T-cell (primary cell): Measurements from ENCODE around the gene FAM163B. TPM values are rescaled to one million over a fixed set of nuclear protein-coding genes. Genes with fewer than 3 reads are reported as not detected.

Experiments used
- ATAC-seq, 4 experiments: fragments of 200-7000 bp in 3 of 4; fragments of 150-1000 bp in 1 of 4; cut with Tn5 transposase; replicated peaks in 1 of 4; 1 replicate in 3 of 4; 2 replicates in 1 of 4; pipeline ENCODE4 v1.10.0; 2021; ENCODE audit warnings: moderate library complexity in 3 of 4, mild to moderate bottlenecking in 2 of 4, moderate number of reproducible peaks in 1 of 4
- CTCF ChIA-PET, 2 donors: fragments of 300-600 bp; sonication (Branson Sonifier 250); formaldehyde crosslinking; loops; one replicate each; lab custom pipeline; 2022; ENCODE audit warnings: antibody characterized with exemption in 2 of 2; lab: Charles Lee
- POLR2A ChIA-PET, 2 donors: fragments of 300-600 bp; sonication (Branson Sonifier 250); formaldehyde crosslinking; loops; one replicate each; lab custom pipeline; 2022; ENCODE audit warnings: antibody characterized with exemption in 2 of 2; lab: Charles Lee
- DNase-seq, 35 experiments: peaks; one replicate each; pipeline versions ENCODE4 v3.0.0 to v3.0.0-alpha.2; 2013 to 2023
- H3K27ac ChIP-seq: one replicate; pipeline ENCODE4 v1.5.1; 2013; ENCODE audit warnings: low read length
- H3K27me3 ChIP-seq, 2 experiments: replicated peaks in 1 of 2; 1 replicate in 1 of 2; 2 replicates in 1 of 2; pipeline versions ENCODE4 v1.6.1 to v1.7.0; 2013; ENCODE audit warnings: low read length in 1 of 2, mixed read lengths in 1 of 2; ENCODE audit not compliant: control insufficient read depth in 2 of 2, insufficient read depth in 2 of 2; ENCODE audit errors: extremely low read depth in 1 of 2
- H3K36me3 ChIP-seq, 2 donors: 1 replicate in 1 of 2; 2 replicates in 1 of 2; pipeline versions ENCODE4 v1.6.1 to v1.7.0; 2013; ENCODE audit warnings: low read length in 1 of 2; ENCODE audit not compliant: control insufficient read depth in 2 of 2, insufficient read depth in 1 of 2; ENCODE audit errors: extremely low read depth in 1 of 2
- H3K4me1 ChIP-seq, 2 experiments: 1 replicate in 1 of 2; 2 replicates in 1 of 2; pipeline versions ENCODE4 v1.6.1 to v1.7.0; 2013; ENCODE audit warnings: low read length in 2 of 2, mixed read lengths in 1 of 2; ENCODE audit not compliant: insufficient read depth in 2 of 2, control insufficient read depth in 1 of 2; ENCODE audit errors: extremely low read depth in 1 of 2
- H3K4me3 ChIP-seq, 2 donors: 1 replicate in 1 of 2; 2 replicates in 1 of 2; pipeline versions ENCODE4 v1.5.1 to v1.7.0; 2013; ENCODE audit warnings: mild to moderate bottlenecking in 2 of 2, low read length in 1 of 2, moderate library complexity in 1 of 2; ENCODE audit not compliant: control insufficient read depth in 1 of 2; ENCODE audit errors: extremely low read depth in 1 of 2
- H3K9me3 ChIP-seq: 2 replicates; pipeline ENCODE4 v1.7.0; 2013
- H3K27ac Mint-ChIP-seq, 2 donors: one replicate each; pipeline ENCODE4 v1.8.0; 2020 to 2021; ENCODE audit warnings: mild to moderate bottlenecking in 2 of 2, mixed read lengths in 2 of 2
- H3K27me3 Mint-ChIP-seq, 2 donors: one replicate each; pipeline ENCODE4 v1.8.0; 2021 to 2022; ENCODE audit warnings: mixed read lengths in 2 of 2
- H3K36me3 Mint-ChIP-seq: one replicate; pipeline ENCODE4 v1.8.0; 2021; ENCODE audit warnings: mixed read lengths
- H3K4me1 Mint-ChIP-seq, 3 donors: one replicate each; pipeline ENCODE4 v1.8.0; 2020 to 2022; ENCODE audit warnings: mixed read lengths in 3 of 3, mild to moderate bottlenecking in 1 of 3
- H3K4me3 Mint-ChIP-seq, 3 donors: one replicate each; pipeline ENCODE4 v1.8.0; 2020 to 2022; ENCODE audit warnings: mild to moderate bottlenecking in 3 of 3, mixed read lengths in 3 of 3, moderate library complexity in 3 of 3
- H3K9me3 Mint-ChIP-seq, 3 donors: one replicate each; pipeline ENCODE4 v1.8.0; 2020 to 2022; ENCODE audit warnings: mixed read lengths in 3 of 3
- WGBS: methylation state at CpG from one replicate; pipeline ENCODE4 v1.1.5; 2013; ENCODE audit warnings: missing lambda C conversion rate; ENCODE audit not compliant: insufficient coverage; 5-methylcytosine and 5-hydroxymethylcytosine counted together
- total RNA-seq, 35 experiments: library from RNA in 6 of 35; stranded (reverse) in 6 of 35; fragments of 120-200 nt in 1 of 35; gene quantifications; one replicate each; pipeline versions ENCODE4 v1.2.1 to v1.2.4 and lab custom pipeline; 2013 to 2026

The FAM163B gene
- total RNA-seq, 5 donors from 2014 or later (not counting 1 experiment from before 2014, with no cell fraction given): not detected

- Histone ChIP-seq H3K9me3 (no peaks in the 10 kb centered on the region), H3K36me3 (no peaks in the 10 kb centered on the region), H3K27me3 (peaks cover 0 to 36% of the 10 kb centered on the region in 2 experiments), H3K27ac (no peak overlapping the region), H3K4me1 (peaks cover 9 to 10% of the 10 kb centered on the region in 2 experiments), H3K4me3 (no peak overlapping the region)
- no peak overlapping the region for H3K4me3 Mint-ChIP-seq
- no peaks in the 10 kb centered on the region for H3K36me3 Mint-ChIP-seq
- H3K4me1 Mint-ChIP-seq: peaks cover 14 to 17% (median 14%) of the 10 kb centered on the region in 3 donors
- DNase-seq: no peak
- 73% methylated on average over 3 of the region's 5 CpGs for WGBS
- H3K27me3 Mint-ChIP-seq: peaks cover 23 to 30% of the 10 kb centered on the region in 2 donors
- no peak overlapping the region for H3K27ac Mint-ChIP-seq
- ATAC-seq: no peak
- ChIA-PET POLR2A (no interaction called here), CTCF (no interaction called here)
- no peaks in the 10 kb centered on the region for H3K9me3 Mint-ChIP-seq
Observed at GRCh38 chr9:133614678-133615077, 5.5 kb upstream of the FAM163B start.

- no peak overlapping the region for H3K27ac ChIP-seq
- Mint-ChIP-seq H3K9me3 (no peaks in the 10 kb centered on the region), H3K4me1 (peaks cover 11 to 12% (median 12%) of the 10 kb centered on the region in 3 donors), H3K4me3 (no peak overlapping the region), H3K36me3 (no peaks in the 10 kb centered on the region), H3K27ac (no peak overlapping the region), H3K27me3 (peaks cover 26 to 33% of the 10 kb centered on the region in 2 donors)
- H3K9me3 ChIP-seq: no peaks in the 10 kb centered on the region
- POLR2A ChIA-PET: no interaction called here
- no peak overlapping the region for H3K4me3 ChIP-seq
- H3K4me1 ChIP-seq: peaks cover 3 to 11% of the 10 kb centered on the region in 2 experiments
- peaks cover 0 to 39% of the 10 kb centered on the region in 2 experiments for H3K27me3 ChIP-seq
- CTCF ChIA-PET: no interaction called here
- H3K36me3 ChIP-seq: no peaks in the 10 kb centered on the region
- ATAC-seq (no peak), DNase-seq (no peak)
- WGBS: 84% methylated on average over 7 of the region's 10 CpGs
Observed at GRCh38 chr9:133614056-133614455, 4.9 kb upstream of the FAM163B start.

GRCh38 chr9:133613432-133613831, 4.2 kb upstream of the FAM163B start:
- Mint-ChIP-seq H3K27me3 (peaks cover 26 to 34% of the 10 kb centered on the region in 2 donors), H3K4me1 (peaks cover 5 to 7% (median 7%) of the 10 kb centered on the region in 3 donors), H3K9me3 (no peaks in the 10 kb centered on the region), H3K4me3 (no peak overlapping the region), H3K36me3 (no peaks in the 10 kb centered on the region), H3K27ac (no peak overlapping the region)
- H3K27me3 ChIP-seq: peaks cover under 1 to 44% of the 10 kb centered on the region in 2 experiments
- 78% methylated on average over 14 of the region's 16 CpGs for WGBS
- H3K36me3 ChIP-seq: no peaks in the 10 kb centered on the region
- H3K4me3 ChIP-seq: no peak overlapping the region
- no peak for ATAC-seq
- ChIA-PET CTCF (no interaction called here), POLR2A (no interaction called here)
- H3K9me3 ChIP-seq: no peaks in the 10 kb centered on the region
- no peak overlapping the region for H3K27ac ChIP-seq
- no peak for DNase-seq
- peaks cover 0 to 6% of the 10 kb centered on the region in 2 experiments for H3K4me1 ChIP-seq

GRCh38 chr9:133612816-133613215, 3.6 kb upstream of the FAM163B start:
- Histone ChIP-seq H3K4me3 (no peak overlapping the region), H3K36me3 (no peaks in the 10 kb centered on the region), H3K9me3 (no peaks in the 10 kb centered on the region), H3K4me1 (peaks cover 0 to 6% of the 10 kb centered on the region in 2 experiments), H3K27me3 (peaks cover 3 to 50% of the 10 kb centered on the region in 2 experiments), H3K27ac (no peak overlapping the region)
- Mint-ChIP-seq H3K9me3 (no peaks in the 10 kb centered on the region), H3K27ac (no peak overlapping the region), H3K36me3 (no peaks in the 10 kb centered on the region), H3K4me1 (peaks cover 0 to 4% (median 4%) of the 10 kb centered on the region in 3 donors), H3K27me3 (peaks cover 26 to 39% of the 10 kb centered on the region in 2 donors), H3K4me3 (no peak overlapping the region)
- no peak for ATAC-seq
- DNase-seq: no peak
- ChIA-PET POLR2A (no interaction called here), CTCF (no interaction called here)
- WGBS: 81% methylated on average over 4 of the region's 8 CpGs

- Histone ChIP-seq H3K9me3 (no peaks in the 10 kb centered on the region), H3K27me3 (peaks cover 3 to 54% of the 10 kb centered on the region in 2 experiments), H3K36me3 (no peaks in the 10 kb centered on the region), H3K27ac (no peak overlapping the region), H3K4me1 (peaks cover 2 to 6% of the 10 kb centered on the region in 2 experiments), H3K4me3 (no peak overlapping the region)
- H3K4me1 Mint-ChIP-seq: peaks cover 0 to 4% (median 4%) of the 10 kb centered on the region in 3 donors
- ATAC-seq (no peak), DNase-seq (no peak)
- peaks cover 26 to 44% of the 10 kb centered on the region in 2 donors for H3K27me3 Mint-ChIP-seq
- no peaks in the 10 kb centered on the region for H3K9me3 Mint-ChIP-seq
- ChIA-PET POLR2A (no interaction called here), CTCF (no interaction called here)
- 64% methylated on average over 4 of the region's 9 CpGs for WGBS
- H3K4me3 Mint-ChIP-seq: no peak overlapping the region
- H3K36me3 Mint-ChIP-seq: no peaks in the 10 kb centered on the region
- H3K27ac Mint-ChIP-seq: no peak overlapping the region
Observed at GRCh38 chr9:133612051-133612450, 2.9 kb upstream of the FAM163B start.

- Histone ChIP-seq H3K27me3 (peaks cover 3 to 57% of the 10 kb centered on the region in 2 experiments), H3K9me3 (no peaks in the 10 kb centered on the region), H3K4me1 (peaks cover 2 to 6% of the 10 kb centered on the region in 2 experiments), H3K4me3 (no peak overlapping the region), H3K27ac (no peak overlapping the region), H3K36me3 (no peaks in the 10 kb centered on the region)
- no peak for ATAC-seq
- WGBS: 98% methylated on average over 5 of the region's 5 CpGs
- H3K27ac Mint-ChIP-seq: no peak overlapping the region
- peaks cover 1 to 4% (median 4%) of the 10 kb centered on the region in 3 donors for H3K4me1 Mint-ChIP-seq
- no peak for DNase-seq
- ChIA-PET POLR2A (no interaction called here), CTCF (no interaction called here)
- H3K36me3 Mint-ChIP-seq: no peaks in the 10 kb centered on the region
- no peaks in the 10 kb centered on the region for H3K9me3 Mint-ChIP-seq
- no peak overlapping the region for H3K4me3 Mint-ChIP-seq
- peaks cover 26 to 56% of the 10 kb centered on the region in 2 donors for H3K27me3 Mint-ChIP-seq
Observed at GRCh38 chr9:133610845-133611244, 1.7 kb upstream of the FAM163B start.
